ENCODE measurements around the gene TRIM54. TPM values are rescaled to one million over a fixed set of nuclear protein-coding genes. Genes with fewer than 3 reads are reported as not detected.

TRIM54 gene
- total RNA-seq: 218 TPM
- long read RNA-seq, transcript TRIM54-202 (9 exons, 1,967 nt): major isoform, 76 of 142 reads
- long read RNA-seq, partial matches to known transcripts: 26 of 142 reads
- long read RNA-seq, other reads (novel, unspliced or antisense): 37 of 142 reads

GRCh38 chr2:27281855-27282559 is at the start of gene TRIM54:
Gene TRIM54 (plus strand): TSS chr2:27282429. CDS start chr2:27282732, 303 bp downstream.
- no peak for DNase-seq (ENCODE audit: low spot score)
- intact Hi-C loops (cut with DNase I): loop anchor here (2.0 to 5.0 kb wide), 2 partner anchors 31 to 185 kb away; no protein-coding TSS in a partner anchor

- intact Hi-C loops (cut with DNase I): no loop called here
- DNase-seq (ENCODE audit: low spot score): peak; percentile 57
Measured at GRCh38 chr2:27233341-27233740, 48.9 kb upstream of the TRIM54 start.

GRCh38 chr2:27236136-27236535 is 46.1 kb upstream of the TRIM54 start:
- intact Hi-C loops (cut with DNase I): no loop called here
- DNase-seq (ENCODE audit: low spot score): no peak

- no peak for DNase-seq (ENCODE audit: low spot score)
- intact Hi-C loops (cut with DNase I): no loop called here
Measured at GRCh38 chr2:27236626-27237025, 45.6 kb upstream of the TRIM54 start.

- intact Hi-C loops (cut with DNase I): no loop called here
- no peak for DNase-seq (ENCODE audit: low spot score)
Measured at GRCh38 chr2:27237341-27237945, 44.8 kb upstream of the TRIM54 start.

- intact Hi-C loops (cut with DNase I): no loop called here
- no peak for DNase-seq (ENCODE audit: low spot score)
Measured at GRCh38 chr2:27238976-27239375, 43.3 kb upstream of the TRIM54 start.

- no peak for DNase-seq (ENCODE audit: low spot score)
- intact Hi-C loops (cut with DNase I): no loop called here
Measured at GRCh38 chr2:27240406-27240805, 41.8 kb upstream of the TRIM54 start.

- no peak for DNase-seq (ENCODE audit: low spot score)
Measured at GRCh38 chr2:27241761-27242613, 40.2 kb upstream of the TRIM54 start.

GRCh38 chr2:27242614-27242951 is 39.6 kb upstream of the TRIM54 start:
- no peak for DNase-seq (ENCODE audit: low spot score)
- intact Hi-C loops (cut with DNase I): no loop called here

More at GRCh38 chr2:27241761-27242613, 40.2 kb upstream of the TRIM54 start:
- intact Hi-C loops (cut with DNase I): no loop called here

GRCh38 chr2:27243391-27244130 is 38.7 kb upstream of the TRIM54 start:
- no peak for DNase-seq (ENCODE audit: low spot score)
- intact Hi-C loops (cut with DNase I): no loop called here

- no peak for DNase-seq (ENCODE audit: low spot score)
- intact Hi-C loops (cut with DNase I): no loop called here
Measured at GRCh38 chr2:27245116-27245515, 37.1 kb upstream of the TRIM54 start.

- intact Hi-C loops (cut with DNase I): no loop called here
Measured at GRCh38 chr2:27245626-27246025, 36.6 kb upstream of the TRIM54 start.

GRCh38 chr2:27247893-27248292 is 34.3 kb upstream of the TRIM54 start:
- intact Hi-C loops (cut with DNase I): no loop called here

More at GRCh38 chr2:27245626-27246025, 36.6 kb upstream of the TRIM54 start:
- DNase-seq (ENCODE audit: low spot score): no peak

GRCh38 chr2:27249159-27249890 is 32.9 kb upstream of the TRIM54 start:
- no peak for DNase-seq (ENCODE audit: low spot score)
- intact Hi-C loops (cut with DNase I): no loop called here

More at GRCh38 chr2:27247893-27248292, 34.3 kb upstream of the TRIM54 start:
- DNase-seq (ENCODE audit: low spot score): no peak

GRCh38 chr2:27249891-27250651 is 32.2 kb upstream of the TRIM54 start:
- intact Hi-C loops (cut with DNase I): loop anchor here (2.0 to 5.0 kb wide), 2 partner anchors 31 to 52 kb away; no protein-coding TSS in a partner anchor
- DNase-seq (ENCODE audit: low spot score): no peak

- no peak for DNase-seq (ENCODE audit: low spot score)
- intact Hi-C loops (cut with DNase I): loop anchor here (2.0 to 5.0 kb wide), 2 partner anchors 30 to 51 kb away; no protein-coding TSS in a partner anchor
Measured at GRCh38 chr2:27250652-27251379, 31.4 kb upstream of the TRIM54 start.

- intact Hi-C loops (cut with DNase I): loop anchor here (2.0 to 5.0 kb wide), 2 partner anchors 29 to 51 kb away; no protein-coding TSS in a partner anchor
Measured at GRCh38 chr2:27251766-27252165, 30.5 kb upstream of the TRIM54 start.

More at GRCh38 chr2:27251766-27252165, 30.5 kb upstream of the TRIM54 start:
- no peak for DNase-seq (ENCODE audit: low spot score)

All from cardiac septum (tissue), 1 donor.